ENCODE measurements around the gene FZD7.

FZD7 gene

GRCh38 chr2:202009019-202009481, 24.6 kb upstream of the FZD7 start:
- DNase-seq = peak in 1 of 10 donors; percentile 66
- intact Hi-C loops (cut with DNase I) = no loop called here

GRCh38 chr2:202009581-202009980, 24.1 kb upstream of the FZD7 start:
- intact Hi-C loops (cut with DNase I) = no loop called here
- no peak for DNase-seq

- intact Hi-C loops (cut with DNase I) = no loop called here
- DNase-seq = no peak
Observed at GRCh38 chr2:202014318-202014717, 19.3 kb upstream of the FZD7 start.

- intact Hi-C loops (cut with DNase I) = no loop called here
- DNase-seq = peak in 1 of 10 donors; percentile 20
Observed at GRCh38 chr2:202014759-202015211, 18.9 kb upstream of the FZD7 start.

GRCh38 chr2:202015471-202015870, 18.2 kb upstream of the FZD7 start:
- intact Hi-C loops (cut with DNase I) = no loop called here
- peak in 1 of 10 donors; percentile 22 for DNase-seq

GRCh38 chr2:202016579-202017227, 17.0 kb upstream of the FZD7 start:
- peak in 1 of 10 donors; percentile 36 for DNase-seq
- intact Hi-C loops (cut with DNase I) = no loop called here

- DNase-seq = peak in 1 of 10 donors; percentile 35
- intact Hi-C loops (cut with DNase I) = no loop called here
Observed at GRCh38 chr2:202017940-202018339, 15.7 kb upstream of the FZD7 start.

GRCh38 chr2:202018950-202019349, 14.7 kb upstream of the FZD7 start:
- peak in 1 of 10 donors; percentile 44 for DNase-seq
- intact Hi-C loops (cut with DNase I) = no loop called here

- DNase-seq = no peak
- intact Hi-C loops (cut with DNase I) = no loop called here
Observed at GRCh38 chr2:202019689-202020450, 13.8 kb upstream of the FZD7 start.

- intact Hi-C loops (cut with DNase I) = no loop called here
- no peak for DNase-seq
Observed at GRCh38 chr2:202022755-202023154, 10.9 kb upstream of the FZD7 start.

GRCh38 chr2:202023198-202023903, 10.3 kb upstream of the FZD7 start:
- intact Hi-C loops (cut with DNase I) = no loop called here
- no peak for DNase-seq

- intact Hi-C loops (cut with DNase I) = no loop called here
- DNase-seq = no peak
Observed at GRCh38 chr2:202023904-202024266, 9.8 kb upstream of the FZD7 start.

GRCh38 chr2:202024871-202025270, 8.8 kb upstream of the FZD7 start:
- intact Hi-C loops (cut with DNase I) = no loop called here
- no peak for DNase-seq

- DNase-seq = no peak
- intact Hi-C loops (cut with DNase I) = no loop called here
Observed at GRCh38 chr2:202025816-202026215, 7.8 kb upstream of the FZD7 start.

- DNase-seq = no peak
- intact Hi-C loops (cut with DNase I) = no loop called here
Observed at GRCh38 chr2:202026507-202026906, 7.1 kb upstream of the FZD7 start.

- intact Hi-C loops (cut with DNase I) = loop anchor here (5.0 kb wide), 1 partner anchor 168 kb away; no protein-coding TSS in a partner anchor
- no peak for DNase-seq
Observed at GRCh38 chr2:202030691-202031090, 3.0 kb upstream of the FZD7 start.

- intact Hi-C loops (cut with DNase I) = loop anchor here (5.0 kb wide), 1 partner anchor 169 kb away; no protein-coding TSS in a partner anchor
- DNase-seq = no peak
Observed at GRCh38 chr2:202031246-202031951, 2.3 kb upstream of the FZD7 start.

GRCh38 chr2:202032846-202033316, 774 bp upstream of the FZD7 start:
- DNase-seq = peak in 1 of 10 donors; percentile 72
- intact Hi-C loops (cut with DNase I) = loop anchor here (5.0 kb wide), 1 partner anchor 171 kb away; no protein-coding TSS in a partner anchor

- peak in 1 of 10 donors; percentile 63 for DNase-seq
- intact Hi-C loops (cut with DNase I) = loop anchor here (5.0 kb wide), 2 partner anchors 143 to 172 kb away; no protein-coding TSS in a partner anchor
Observed at GRCh38 chr2:202034249-202035088, 814 bp downstream of the FZD7 start.

Data from posterior cingulate gyrus (tissue), 11 donors.